Kidney capillary endothelial cell (primary cell): Measurements from ENCODE around the gene PAN2.

Experiments used
- DNase-seq: peaks from one replicate; pipeline ENCODE4 v3.0.0-alpha.2; 2018; ENCODE audit warnings: low spot score

Gene PAN2

GRCh38 chr12:56267443-56268071 lies 66.2 kb downstream of the PAN2 start:
- no peak for DNase-seq

GRCh38 chr12:56266693-56267442 lies 66.9 kb downstream of the PAN2 start, which contains the start of gene COQ10A:
COQ10A (plus strand) TSS chr12:56266942; CDS start chr12:56267119, 177 bp downstream.
- peak; percentile 71 for DNase-seq
